OCI-LY7 (cell line): ENCODE measurements around the gene THSD7A. TPM values are rescaled to one million over a fixed set of nuclear protein-coding genes. Genes with fewer than 3 reads are reported as not detected.

Source experiments
- BruUV-seq: library from RNA; stranded (reverse); fragments of 400-500 nt; replicated peaks from 2 replicates; lab custom pipeline; 2021; lab: Mats Ljungman, UMichigan
- CTCF ChIA-PET: fragments of 300-600 bp; sonication (Branson Sonifier 250); formaldehyde crosslinking; loops from one replicate; lab custom pipeline; 2022; ENCODE audit warnings: antibody characterized with exemption; ENCODE audit not compliant: unreplicated experiment; lab: Charles Lee
- POLR2A ChIA-PET: fragments of 300-600 bp; sonication (Branson Sonifier 250); formaldehyde crosslinking; loops from one replicate; lab custom pipeline; 2022; ENCODE audit warnings: antibody characterized with exemption; lab: Charles Lee
- DNase-seq: peaks from one replicate; pipeline ENCODE4 v3.0.0-alpha.2; 2015; ENCODE audit warnings: low spot score
- H2AFZ ChIP-seq: fragments of 200-600 bp; sonication (generic), shearing (Covaris generic); 2 replicates; pipeline ENCODE4 v1.6.1; 2014; ENCODE audit warnings: mild to moderate bottlenecking, antibody characterized with exemption, low read length, moderate library complexity
- H3K27ac ChIP-seq: fragments of 200-600 bp; sonication (generic); 2 replicates; pipeline ENCODE4 v1.5.1; 2014; ENCODE audit warnings: mixed run types, low read depth, mild to moderate bottlenecking, moderate library complexity, low read length, inconsistent platforms; ENCODE audit not compliant: poor library complexity, severe bottlenecking
- H3K36me3 ChIP-seq: fragments of 200-600 bp; sonication (generic); 2 replicates; pipeline ENCODE4 v1.6.1; 2014; ENCODE audit warnings: mild to moderate bottlenecking, antibody characterized with exemption, low read length, moderate library complexity, mixed read lengths; ENCODE audit not compliant: insufficient read depth
- H3K4me1 ChIP-seq: fragments of 200-600 bp; sonication (generic); 2 replicates; pipeline ENCODE4 v1.5.1; 2014; ENCODE audit warnings: mild to moderate bottlenecking, low read length; ENCODE audit not compliant: insufficient read depth, poor library complexity, severe bottlenecking
- H3K4me2 ChIP-seq: fragments of 200-600 bp; sonication (generic); 2 replicates; pipeline ENCODE4 v1.6.1; 2014; ENCODE audit warnings: mild to moderate bottlenecking, low read length
- H3K4me3 ChIP-seq: fragments of 200-600 bp; sonication (generic); 2 replicates; pipeline ENCODE4 v1.5.1; 2014; ENCODE audit warnings: mild to moderate bottlenecking, low read depth, low read length; ENCODE audit not compliant: poor library complexity, severe bottlenecking
- H3K79me2 ChIP-seq: fragments of 200-600 bp; sonication (generic); 2 replicates; pipeline ENCODE4 v1.6.1; 2016; ENCODE audit warnings: low read depth, mild to moderate bottlenecking, low read length, moderate library complexity, mixed read lengths; ENCODE audit not compliant: insufficient read depth
- H3K9me2 ChIP-seq: fragments of 200-600 bp; sonication (generic); 2 replicates; pipeline ENCODE4 v1.6.1; 2016; ENCODE audit warnings: mild to moderate bottlenecking, low read length, mixed read lengths; ENCODE audit not compliant: insufficient read depth
- H3K9me3 ChIP-seq: fragments of 200-600 bp; sonication (generic); 2 replicates; pipeline ENCODE4 v1.6.1; 2014; ENCODE audit warnings: mild to moderate bottlenecking, mixed run types, low read length, mixed read lengths
- H4K20me1 ChIP-seq: fragments of 200-600 bp; sonication (generic); 2 replicates; pipeline ENCODE4 v1.6.1; 2014; ENCODE audit warnings: mild to moderate bottlenecking, antibody characterized with exemption, low read length, moderate library complexity, mixed read lengths; ENCODE audit not compliant: insufficient read depth
- EZH2phosphoT487 ChIP-seq: fragments of 200-600 bp; sonication (generic); IDR thresholded peaks from 2 replicates; pipeline ENCODE4 v1.6.1; 2018; ENCODE audit warnings: low read depth, borderline replicate concordance, mild to moderate bottlenecking, mixed run types, antibody characterized with exemption, low read length, moderate library complexity, mixed read lengths
- intact Hi-C: fragments of 100-400 bp; cut with micrococcal nuclease; formaldehyde crosslinking; loops from one replicate; pipeline ENCODE4 v1.10.0; 2022; ENCODE audit not compliant: unreplicated experiment
- total RNA-seq, 2 experiments: library from RNA; depleted of rRNA in 1 of 2; stranded (reverse); fragments of >200 nt in 1 of 2; shearing (Covaris generic) in 1 of 2; gene quantifications; 2 replicates each; pipeline ENCODE4 v1.2.3, GENCODE V29; 2014 to 2022
- TF ChIP-seq, protein P1 (sequence below): fragments of 200-600 bp; sonication (generic); conservative IDR thresholded peaks from 2 replicates; pipeline ENCODE4 v1.5.1; 2014; ENCODE audit warnings: mild to moderate bottlenecking, antibody characterized with exemption, low read length, moderate library complexity, mixed read lengths

THSD7A gene
- total RNA-seq, 2 experiments from 2014 or later, result 0.13 TPM; not detected in 1

DNA sequence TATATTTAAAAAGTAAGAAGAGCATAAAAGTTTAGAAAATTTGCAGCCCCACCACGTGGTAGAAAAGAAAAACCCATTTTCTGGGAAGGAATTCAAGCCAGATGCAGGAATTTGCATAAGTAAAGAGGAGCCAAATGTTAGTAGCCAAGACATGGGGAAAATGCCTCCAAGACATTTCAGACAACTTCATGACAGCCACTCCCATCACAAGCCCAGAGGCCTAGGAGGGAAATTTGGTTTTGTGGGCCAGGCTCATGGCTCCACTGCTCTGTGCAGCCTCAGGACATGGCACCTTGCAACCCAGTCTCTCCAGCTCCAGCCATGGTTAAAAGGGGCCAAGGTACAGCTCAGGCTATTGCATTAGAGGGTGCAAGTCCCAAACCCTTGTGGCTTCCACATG lies 411.9 kb downstream of the THSD7A start:
- BruUV-seq, result no TSS peak
- H3K4me2 ChIP-seq, result no peak overlapping the region
- no peaks in the 10 kb centered on the region for H3K79me2 ChIP-seq
- H2AFZ ChIP-seq, result no peak overlapping the region
- no peak for TF ChIP-seq EZH2phosphoT487
- TF ChIP-seq, protein P1, sequence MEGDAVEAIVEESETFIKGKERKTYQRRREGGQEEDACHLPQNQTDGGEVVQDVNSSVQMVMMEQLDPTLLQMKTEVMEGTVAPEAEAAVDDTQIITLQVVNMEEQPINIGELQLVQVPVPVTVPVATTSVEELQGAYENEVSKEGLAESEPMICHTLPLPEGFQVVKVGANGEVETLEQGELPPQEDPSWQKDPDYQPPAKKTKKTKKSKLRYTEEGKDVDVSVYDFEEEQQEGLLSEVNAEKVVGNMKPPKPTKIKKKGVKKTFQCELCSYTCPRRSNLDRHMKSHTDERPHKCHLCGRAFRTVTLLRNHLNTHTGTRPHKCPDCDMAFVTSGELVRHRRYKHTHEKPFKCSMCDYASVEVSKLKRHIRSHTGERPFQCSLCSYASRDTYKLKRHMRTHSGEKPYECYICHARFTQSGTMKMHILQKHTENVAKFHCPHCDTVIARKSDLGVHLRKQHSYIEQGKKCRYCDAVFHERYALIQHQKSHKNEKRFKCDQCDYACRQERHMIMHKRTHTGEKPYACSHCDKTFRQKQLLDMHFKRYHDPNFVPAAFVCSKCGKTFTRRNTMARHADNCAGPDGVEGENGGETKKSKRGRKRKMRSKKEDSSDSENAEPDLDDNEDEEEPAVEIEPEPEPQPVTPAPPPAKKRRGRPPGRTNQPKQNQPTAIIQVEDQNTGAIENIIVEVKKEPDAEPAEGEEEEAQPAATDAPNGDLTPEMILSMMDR, result no peak
- no peaks in the 10 kb centered on the region for H3K9me3 ChIP-seq
- no peaks in the 10 kb centered on the region for H3K9me2 ChIP-seq
- H3K4me3 ChIP-seq, result no peak overlapping the region
- no peaks in the 10 kb centered on the region for H4K20me1 ChIP-seq
- ChIA-PET POLR2A (no interaction called here), CTCF (no interaction called here)
- no peaks in the 10 kb centered on the region for H3K36me3 ChIP-seq
- no peaks in the 10 kb centered on the region for H3K4me1 ChIP-seq
- intact Hi-C loops, result loop anchor here (10.0 kb wide), 1 partner anchor 1075 kb away; no protein-coding TSS in a partner anchor
- no peak for DNase-seq
- H3K27ac ChIP-seq, result no peak overlapping the region

DNA sequence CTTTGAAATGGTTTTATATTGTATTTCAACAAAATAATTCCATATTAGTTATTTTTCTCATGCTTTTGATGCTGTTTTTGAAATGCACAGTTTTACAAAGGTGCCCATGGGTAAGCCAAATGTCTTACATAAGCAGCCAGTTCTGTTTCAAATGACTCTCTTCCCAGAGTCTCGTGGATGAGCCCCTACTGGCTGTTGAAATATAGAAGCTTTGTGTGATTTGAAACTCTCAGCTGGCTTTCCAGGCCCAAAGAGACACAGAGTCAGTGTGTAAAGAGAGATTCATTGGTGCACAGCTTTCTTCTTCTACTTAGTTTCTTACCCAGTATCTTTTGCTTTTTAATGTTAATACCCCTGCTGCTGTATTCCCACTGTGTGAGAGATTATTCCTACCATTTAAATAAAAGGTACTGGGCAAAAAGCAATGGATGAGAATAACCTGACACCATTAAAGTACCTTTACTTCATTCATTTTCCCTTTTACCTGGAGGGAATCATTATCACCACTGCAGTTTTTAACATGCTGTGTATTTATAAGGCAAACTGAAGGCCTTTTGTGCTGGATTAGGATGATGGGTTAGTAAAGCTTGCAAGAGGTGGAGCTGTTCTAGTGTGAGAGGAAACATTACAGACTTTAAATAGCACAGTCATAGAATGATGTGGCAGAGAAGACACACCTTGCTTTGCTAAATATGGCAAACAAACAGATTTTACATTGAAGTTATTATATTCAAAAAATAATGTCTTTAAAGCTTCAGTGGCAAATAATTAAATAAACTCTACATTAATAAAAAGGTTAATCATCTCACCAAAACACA lies 415.1 kb downstream of the THSD7A start:
- no peaks in the 10 kb centered on the region for H4K20me1 ChIP-seq
- H3K79me2 ChIP-seq, result no peaks in the 10 kb centered on the region
- ChIA-PET POLR2A (interaction anchor here (0.6 kb wide), 1 partner anchor 546 kb away, joined by 4 read pairs; no protein-coding TSS in a partner anchor), CTCF (no interaction called here)
- no peak for TF ChIP-seq EZH2phosphoT487
- TF ChIP-seq, protein P1, result no peak
- H2AFZ ChIP-seq, result no peak overlapping the region
- no peaks in the 10 kb centered on the region for H3K9me3 ChIP-seq
- intact Hi-C loops, result no loop called here
- no peak overlapping the region for H3K4me2 ChIP-seq
- DNase-seq, result no peak
- H3K36me3 ChIP-seq, result no peaks in the 10 kb centered on the region
- no peak overlapping the region for H3K27ac ChIP-seq
- no peaks in the 10 kb centered on the region for H3K4me1 ChIP-seq
- no TSS peak for BruUV-seq
- H3K4me3 ChIP-seq, result no peak overlapping the region
- H3K9me2 ChIP-seq, result no peaks in the 10 kb centered on the region

DNA sequence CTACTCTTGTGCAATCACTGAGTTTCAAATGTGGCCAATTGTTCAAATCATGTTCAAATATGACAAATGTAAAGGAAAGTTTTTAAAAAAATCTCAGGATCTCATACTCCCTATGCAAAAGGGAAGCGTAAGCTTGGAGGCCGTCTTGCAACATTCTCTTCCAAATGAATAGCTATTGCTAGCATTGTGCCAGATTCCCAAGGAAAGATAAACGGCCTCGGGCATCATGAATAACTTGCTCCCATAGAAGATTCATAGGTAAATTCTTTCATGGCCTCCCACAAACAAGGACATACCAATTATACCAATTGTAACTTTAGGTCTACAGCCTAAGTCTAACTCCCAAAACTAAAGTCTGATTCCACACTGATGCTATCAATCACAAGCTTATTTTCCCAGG lies 416.9 kb downstream of the THSD7A start:
- ChIA-PET CTCF (no interaction called here), POLR2A (no interaction called here)
- Histone ChIP-seq H4K20me1 (no peaks in the 10 kb centered on the region), H3K9me3 (no peaks in the 10 kb centered on the region), H3K36me3 (no peaks in the 10 kb centered on the region), H3K9me2 (no peaks in the 10 kb centered on the region), H3K4me1 (no peaks in the 10 kb centered on the region), H3K4me2 (no peak overlapping the region), H3K79me2 (no peaks in the 10 kb centered on the region), H3K4me3 (no peak overlapping the region), H2AFZ (no peak overlapping the region), H3K27ac (no peak overlapping the region)
- TF ChIP-seq, protein P1, result no peak
- no peak for TF ChIP-seq EZH2phosphoT487
- no peak for DNase-seq
- no TSS peak for BruUV-seq
- intact Hi-C loops, result no loop called here
